HepG2 (cell line): Measurements from ENCODE around the gene PRKG1. TPM values are rescaled to one million over a fixed set of nuclear protein-coding genes. Genes with fewer than 3 reads are reported as not detected.

ENCODE experiments used
- ATAC-seq: fragments of 200-7000 bp; cut with Tn5 transposase; 3 replicates; pipeline ENCODE4 v1.9.1; 2020; ENCODE audit warnings: mild to moderate bottlenecking, moderate library complexity
- BruUV-seq: library from RNA; stranded (reverse); fragments of 400-500 nt; replicated peaks from 2 replicates; lab custom pipeline; 2021; lab: Mats Ljungman, UMichigan
- CTCF ChIA-PET: fragments of 300-600 bp; formaldehyde crosslinking; extraction: SDS; loops from one replicate; lab custom pipeline; 2021; ENCODE audit warnings: low total read pairs, inconsistent platforms, low intra/inter-chr PET ratio; lab: Yijun Ruan, JAX
- POLR2A ChIA-PET: fragments of 350-600 bp; sonication (Branson Sonifier 250); formaldehyde crosslinking; loops from one replicate; lab custom pipeline; 2020; ENCODE audit warnings: antibody characterized with exemption, inconsistent platforms; lab: Yijun Ruan, JAX
- DNase-seq: peaks from one replicate; pipeline ENCODE4 v3.0.0-alpha.2; 2015; ENCODE audit warnings: low spot score
- FAIRE-seq: peaks from 3 replicates; lab custom pipeline; 2011; peaks lifted over from hg19 to GRCh38; lab: Jason Lieb, UNC
- H2AFZ ChIP-seq: one replicate; pipeline ENCODE4 v1.6.1; 2011; ENCODE audit warnings: low read length, inconsistent platforms
- H3K27ac ChIP-seq: fragments of 300-600 bp; 3 replicates; pipeline ENCODE4 v1.8.0; 2011; ENCODE audit warnings: mixed run types, mild to moderate bottlenecking, mixed read lengths, low read length, inconsistent platforms; ENCODE audit not compliant: insufficient read depth; ENCODE audit errors: extremely low read length
- H3K27me3 ChIP-seq, 2 experiments: fragments of 200-600 bp in 1 of 2; 2 replicates in 1 of 2; 3 replicates in 1 of 2; pipeline versions ENCODE4 v1.6.0 to v1.8.0; 2011; ENCODE audit warnings: low read length in 2 of 2, mild to moderate bottlenecking in 2 of 2, moderate library complexity in 2 of 2, inconsistent platforms in 1 of 2; ENCODE audit not compliant: insufficient read depth in 2 of 2, control insufficient read depth in 1 of 2
- H3K36me3 ChIP-seq, 2 experiments: fragments of 200-600 bp in 1 of 2; replicated peaks in 1 of 2; 2 replicates in 1 of 2; 3 replicates in 1 of 2; pipeline versions ENCODE4 v1.5.1 to v1.8.0; 2011; ENCODE audit warnings: low read length in 2 of 2, inconsistent platforms in 1 of 2; ENCODE audit not compliant: insufficient read depth in 2 of 2, control insufficient read depth in 1 of 2
- H3K4me1 ChIP-seq: 2 replicates; pipeline ENCODE4 v1.5.1; 2012; ENCODE audit warnings: low read length, inconsistent platforms; ENCODE audit not compliant: insufficient read depth
- H3K4me2 ChIP-seq: 2 replicates; pipeline ENCODE4 v1.6.0; 2011; ENCODE audit warnings: low read depth, low read length, inconsistent platforms
- H3K4me3 ChIP-seq, 3 experiments: fragments of 200-600 bp in 1 of 3; sonication (generic), shearing (Covaris generic) in 1 of 3; replicated peaks in 1 of 3; 2 replicates each; pipeline ENCODE4 v1.5.1; 2011 to 2016; ENCODE audit warnings: low read length in 3 of 3, inconsistent platforms in 2 of 3, low read depth in 2 of 3, mild to moderate bottlenecking in 2 of 3, control low read depth in 1 of 3, mixed read lengths in 1 of 3; ENCODE audit not compliant: insufficient read depth in 1 of 3
- H3K79me2 ChIP-seq: one replicate; pipeline ENCODE4 v1.6.1; 2011; ENCODE audit warnings: low read length, inconsistent platforms; ENCODE audit not compliant: insufficient read depth
- H3K9ac ChIP-seq: 2 replicates; pipeline ENCODE4 v1.6.0; 2011; ENCODE audit warnings: mild to moderate bottlenecking, low read depth, low read length, inconsistent platforms; ENCODE audit not compliant: insufficient read depth
- H3K9me3 ChIP-seq: 2 replicates; pipeline ENCODE4 v1.5.1; 2012; ENCODE audit warnings: mild to moderate bottlenecking, low read length
- H4K20me1 ChIP-seq: 2 replicates; pipeline ENCODE4 v1.6.0; 2011; ENCODE audit warnings: inconsistent platforms, mild to moderate bottlenecking, low read length, moderate library complexity; ENCODE audit not compliant: insufficient read depth
- CCAR2 ChIP-seq: fragments of 200-400 bp; formaldehyde crosslinking; optimal IDR thresholded peaks from 2 replicates; pipeline ENCODE3; 2018; ENCODE audit warnings: low read depth, mild to moderate bottlenecking, low read length, moderate library complexity
- CREM ChIP-seq, 2 experiments: sonication (generic) in 1 of 2; formaldehyde crosslinking in 1 of 2; IDR thresholded peaks; 2 replicates each; pipeline versions ENCODE4 v1.4.0 to v1.6.1; 2016 to 2020; ENCODE audit warnings: antibody characterized with exemption in 1 of 2, mild to moderate bottlenecking in 1 of 2, missing genetic modification reagents in 1 of 2
- EED ChIP-seq: sonication (generic); formaldehyde crosslinking; IDR thresholded peaks from 2 replicates; pipeline ENCODE4 v1.5.0; 2020; ENCODE audit warnings: mild to moderate bottlenecking, missing genetic modification reagents
- GABPA ChIP-seq, 2 experiments: IDR thresholded peaks; 2 replicates each; pipeline ENCODE4 v1.6.1; 2011 to 2016; ENCODE audit warnings: low read depth in 2 of 2, low read length in 1 of 2, missing biosample characterization in 1 of 2, missing genetic modification characterization in 1 of 2
- HMG20A ChIP-seq: IDR thresholded peaks from 2 replicates; pipeline ENCODE4 v1.6.1; 2016; ENCODE audit warnings: borderline replicate concordance
- IKZF1 ChIP-seq: fragments of 450-650 bp; IDR thresholded peaks from 2 replicates; pipeline ENCODE4 v1.7.1; 2016
- KDM6A ChIP-seq: IDR thresholded peaks from 2 replicates; pipeline ENCODE4 v1.6.1; 2016; ENCODE audit warnings: low read depth
- SALL1 ChIP-seq: sonication (generic); formaldehyde crosslinking; IDR thresholded peaks from 2 replicates; pipeline ENCODE4 v1.8.0; 2022; ENCODE audit warnings: mild to moderate bottlenecking, missing genetic modification reagents
- TBX2 ChIP-seq: sonication (generic); formaldehyde crosslinking; IDR thresholded peaks from 2 replicates; pipeline ENCODE4 v1.5.0; 2020; ENCODE audit warnings: missing genetic modification reagents, mild to moderate bottlenecking, borderline replicate concordance
- TMF1 ChIP-seq: sonication (generic); formaldehyde crosslinking; IDR thresholded peaks from 2 replicates; pipeline ENCODE4 v1.8.1; 2022; ENCODE audit warnings: low read depth, missing genetic modification reagents
- ZNF143 ChIP-seq: sonication (generic); formaldehyde crosslinking; IDR thresholded peaks from 2 replicates; pipeline ENCODE4 v1.4.0; 2020; ENCODE audit warnings: missing genetic modification reagents
- ZNF224 ChIP-seq: sonication (generic); formaldehyde crosslinking; IDR thresholded peaks from 2 replicates; pipeline ENCODE4 v1.5.0; 2020; ENCODE audit warnings: mild to moderate bottlenecking, missing genetic modification reagents
- ZNF232 ChIP-seq: sonication (generic); formaldehyde crosslinking; IDR thresholded peaks from 2 replicates; pipeline ENCODE4 v1.4.0; 2020; ENCODE audit warnings: missing genetic modification reagents, borderline replicate concordance
- ZNF3 ChIP-seq: IDR thresholded peaks from 2 replicates; pipeline ENCODE4 v1.7.0; 2017; ENCODE audit warnings: inconsistent platforms
- ZNF407 ChIP-seq: sonication (generic); formaldehyde crosslinking; IDR thresholded peaks from one replicate; pipeline ENCODE4 v1.5.1; 2020; ENCODE audit warnings: mild to moderate bottlenecking, missing genetic modification reagents; ENCODE audit errors: not compliant biosample characterization
- ZNF558 ChIP-seq: sonication (generic); formaldehyde crosslinking; IDR thresholded peaks from 2 replicates; pipeline ENCODE4 v1.9.0; 2022; ENCODE audit warnings: mild to moderate bottlenecking, missing genetic modification reagents, borderline replicate concordance
- ZNF672 ChIP-seq: sonication (generic); formaldehyde crosslinking; IDR thresholded peaks from 2 replicates; pipeline ENCODE4 v1.8.1; 2022; ENCODE audit warnings: missing genetic modification reagents
- ZSCAN22 ChIP-seq: sonication (generic); formaldehyde crosslinking; IDR thresholded peaks from 2 replicates; pipeline ENCODE4 v1.4.0; 2020; ENCODE audit warnings: mild to moderate bottlenecking, missing genetic modification reagents
- WGBS: methylation state at CpG from one replicate; pipeline ENCODE4 v1.1.6; 2017; ENCODE audit warnings: low lambda C conversion rate; 5-methylcytosine and 5-hydroxymethylcytosine counted together
- in situ Hi-C: cut with HindIII; loops from 2 replicates; pipeline ENCODE4 v1.10.0; 2017; ENCODE audit warnings: low pct_unique_long_range_greater_than_20kb; ENCODE audit not compliant: extremely low pct_ligation_motif_present
- intact Hi-C: fragments of 100-400 bp; cut with micrococcal nuclease; formaldehyde crosslinking; loops from one replicate; pipeline ENCODE4 v1.10.0; 2022; ENCODE audit not compliant: unreplicated experiment
- polyA plus RNA-seq, 8 experiments: library from polyadenylated mRNA; depleted of rRNA in 3 of 8; stranded (reverse) in 7 of 8; unstranded in 1 of 8; fragments of >200 nt; fragmentation: Illumina TruSeq in 4 of 8; extraction: Trizol in 4 of 8; gene quantifications; 2 replicates each; pipeline versions ENCODE4 v1.2.1 to v1.2.3, GENCODE V29; 2011 to 2016; ENCODE audit warnings: low read depth in 4 of 8, missing spikeins in 1 of 8, mixed read lengths in 1 of 8; ENCODE audit not compliant: insufficient read depth in 1 of 8
- total RNA-seq, 5 experiments: library from RNA; depleted of rRNA; stranded (reverse); fragments of >200 nt; fragmentation: Illumina TruSeq; extraction: Trizol; gene quantifications; 2 replicates each; pipeline ENCODE4 v1.2.3, GENCODE V29; 2016; ENCODE audit warnings: low read depth in 1 of 5

The PRKG1 gene
- total and polyA plus RNA-seq, 2 of the 13 experiments (the other 11 are each of a cell fraction or from before 2014, with no cell fraction given) = 0.01 TPM; not detected in 1

DNA sequence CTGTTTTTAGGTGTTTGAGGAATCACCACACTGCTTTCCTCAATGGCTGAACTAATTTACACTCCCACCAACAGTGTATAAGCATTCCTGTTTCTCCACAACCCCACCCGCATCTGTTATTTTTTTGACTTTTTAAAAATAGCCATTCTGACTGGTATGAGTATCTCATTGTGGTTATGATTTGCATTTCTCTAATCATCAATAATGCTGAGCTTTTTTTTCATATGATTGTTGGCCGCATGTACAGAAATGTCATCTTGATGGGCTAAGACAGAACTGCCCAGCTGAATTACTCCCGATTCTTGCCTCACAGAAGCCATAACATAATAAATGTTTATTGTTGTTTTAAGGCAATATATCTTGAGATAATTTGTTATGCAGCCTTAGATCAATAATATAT lies 1146.7 kb downstream of the PRKG1 start (continued):
- TF ChIP-seq ZNF407 (CRISPR knock-in tag) = no peak

- ATAC-seq (peak; percentile 51), FAIRE-seq (no peak), DNase-seq (peak; percentile 58)
- no TSS peak for BruUV-seq
- POLR2A ChIA-PET = no interaction called here
- no peak overlapping the region for H3K4me2 ChIP-seq
- H3K9me3 ChIP-seq = no peaks in the 10 kb centered on the region
- whole genome bisulfite sequencing = 0% methylated on average over 4 of the region's 4 CpGs
- no peak overlapping the region for H3K9ac ChIP-seq
- no peaks in the 10 kb centered on the region for H4K20me1 ChIP-seq
- in situ Hi-C loops = loop anchor here (25.0 kb wide), 2 partner anchors 835 to 1210 kb away; no protein-coding TSS in a partner anchor
- no peaks in the 10 kb centered on the region for H3K36me3 ChIP-seq
- no peak overlapping the region for H3K4me3 ChIP-seq
- peaks cover 8% of the 10 kb centered on the region; the same call in 1 of the 2 replicates for H3K4me1 ChIP-seq
- intact Hi-C loops = no loop called here
- H2AFZ ChIP-seq = no peak overlapping the region
- no peaks in the 10 kb centered on the region for H3K27me3 ChIP-seq
- H3K79me2 ChIP-seq = no peaks in the 10 kb centered on the region
- H3K27ac ChIP-seq = no peak overlapping the region
- CTCF ChIA-PET = no interaction called here
- TF ChIP-seq TMF1 (CRISPR knock-in tag) = no peak
- TF ChIP-seq EED (CRISPR knock-in tag) = no peak
- no peak for TF ChIP-seq ZNF143 (CRISPR knock-in tag)
- TF ChIP-seq HMG20A (CRISPR knock-in tag) = peak; percentile 65; the same call in 1 of the 2 replicates
- TF ChIP-seq ZNF558 (CRISPR knock-in tag) = no peak
- TF ChIP-seq ZNF232 (CRISPR knock-in tag) = no peak
- TF ChIP-seq ZSCAN22 (CRISPR knock-in tag) = no peak
- TF ChIP-seq CCAR2 = no peak
- no peak for TF ChIP-seq ZNF3 (CRISPR knock-in tag)
- no peak for TF ChIP-seq ZNF672
- TF ChIP-seq ZNF224 (CRISPR knock-in tag) = no peak
- peak; percentile 33; the same call in 1 of the 2 replicates for TF ChIP-seq TBX2 (CRISPR knock-in tag)
- TF ChIP-seq SALL1 (CRISPR knock-in tag) = peak; percentile 45; the same call in 1 of the 2 replicates
- no peak for TF ChIP-seq KDM6A
- TF ChIP-seq CREM (IDR thresholded peaks at IDR 0.05) = peak; percentile 53
- no peak for TF ChIP-seq CREM (CRISPR knock-in tag; IDR thresholded peaks at IDR 0.05)
- TF ChIP-seq IKZF1 = no peak
- TF ChIP-seq GABPA (IDR thresholded peaks at IDR 0.05; ENCODE audit: low read depth, low read length) = no peak
- TF ChIP-seq GABPA (CRISPR knock-in tag; IDR thresholded peaks at IDR 0.05; ENCODE audit: low read depth) = peak; percentile 53; the same call in 1 of the 2 replicates
Measured at GRCh38 chr10:52221923-52222322, 1147.6 kb downstream of the PRKG1 start.
